ENCODE results near the gene HHATL.

Gene HHATL

DNA sequence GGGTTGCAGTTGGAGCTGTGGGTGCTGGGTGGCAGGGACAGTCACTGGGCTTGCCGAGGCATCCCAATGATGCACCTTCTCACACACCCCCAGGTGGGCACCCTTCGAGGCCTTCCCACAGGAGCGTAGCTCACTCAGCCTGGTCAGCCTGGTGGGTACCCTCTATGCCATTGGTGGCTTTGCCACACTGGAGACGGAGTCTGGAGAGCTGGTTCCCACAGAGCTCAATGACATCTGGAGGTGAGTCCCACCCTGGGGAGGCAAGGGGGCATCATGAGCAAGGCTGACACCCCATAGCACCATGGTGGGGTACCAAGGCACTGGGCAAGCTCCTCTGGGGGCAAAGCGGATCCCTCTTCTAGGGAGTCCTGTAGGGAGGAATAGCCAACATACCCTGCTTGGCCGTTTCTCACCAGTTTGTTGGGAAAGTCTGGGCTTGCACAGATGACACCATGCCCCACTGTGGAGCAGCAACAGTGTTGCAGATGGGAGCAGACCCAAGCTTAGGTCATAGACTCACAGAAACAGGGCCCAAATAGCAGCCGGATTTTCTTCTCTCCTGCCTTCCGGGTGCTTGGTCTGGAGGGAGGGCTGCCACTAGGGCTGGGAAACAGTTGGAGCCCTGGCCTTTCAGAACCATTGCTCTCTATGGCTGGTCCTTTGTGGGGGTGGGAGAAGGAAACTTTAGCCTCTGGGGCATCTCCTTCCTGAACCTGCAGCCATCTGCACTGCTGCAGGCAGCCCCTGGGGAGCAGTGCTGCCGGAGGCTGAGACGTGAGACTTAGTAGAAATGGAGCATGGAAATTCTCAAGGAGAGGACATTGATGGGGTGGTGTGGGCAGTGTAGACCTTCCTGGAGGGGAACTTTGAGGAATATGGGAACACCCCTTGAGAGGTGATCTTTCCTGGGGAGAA is 11.6 kb downstream of the HHATL start:
- H3K4me1 ChIP-seq (ENCODE audit: control insufficient read depth, insufficient read depth, low read length) = peaks cover 2% of the 10 kb centered on the region
- H3K9ac ChIP-seq (ENCODE audit: low read depth, low read length) = no peak overlapping the region
- H3K4me3 ChIP-seq (ENCODE audit: low read depth, low read length) = no peak overlapping the region
- no peaks in the 10 kb centered on the region for H3K36me3 ChIP-seq (ENCODE audit: control insufficient read depth, insufficient read depth, low read length)
- H3K27me3 ChIP-seq (ENCODE audit: control insufficient read depth, insufficient read depth, low read length) = no peaks in the 10 kb centered on the region
- no peaks in the 10 kb centered on the region for H3K9me3 ChIP-seq (ENCODE audit: control insufficient read depth, insufficient read depth, low read length)

DNA sequence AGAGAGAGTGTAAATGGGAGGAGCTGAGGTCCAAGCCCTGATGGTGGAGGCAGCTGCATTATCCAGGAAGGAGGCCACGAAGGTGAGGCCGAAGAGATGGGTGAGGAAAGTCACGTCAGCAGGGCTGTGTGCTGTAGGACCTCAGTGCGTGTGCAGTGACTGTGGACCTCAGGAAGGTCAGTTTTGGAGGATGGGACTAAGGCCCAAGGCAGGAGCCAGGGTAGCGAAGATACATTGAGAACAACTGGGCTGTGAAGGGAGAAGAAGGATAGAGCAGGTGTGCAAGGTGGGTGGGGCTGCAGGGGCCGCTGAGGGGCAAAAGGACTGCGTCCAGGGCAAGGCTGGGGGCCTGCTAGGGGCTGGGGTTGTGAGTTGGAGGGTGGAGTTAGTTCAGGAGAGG is 12.4 kb downstream of the HHATL start:
- H3K27me3 ChIP-seq (ENCODE audit: control insufficient read depth, insufficient read depth, low read length) = no peaks in the 10 kb centered on the region
- no peak overlapping the region for H3K9ac ChIP-seq (ENCODE audit: low read depth, low read length)
- H3K9me3 ChIP-seq (ENCODE audit: control insufficient read depth, insufficient read depth, low read length) = no peaks in the 10 kb centered on the region
- no peaks in the 10 kb centered on the region for H3K36me3 ChIP-seq (ENCODE audit: control insufficient read depth, insufficient read depth, low read length)
- H3K4me1 ChIP-seq (ENCODE audit: control insufficient read depth, insufficient read depth, low read length) = peaks cover 2% of the 10 kb centered on the region
- no peak overlapping the region for H3K4me3 ChIP-seq (ENCODE audit: low read depth, low read length)

DNA sequence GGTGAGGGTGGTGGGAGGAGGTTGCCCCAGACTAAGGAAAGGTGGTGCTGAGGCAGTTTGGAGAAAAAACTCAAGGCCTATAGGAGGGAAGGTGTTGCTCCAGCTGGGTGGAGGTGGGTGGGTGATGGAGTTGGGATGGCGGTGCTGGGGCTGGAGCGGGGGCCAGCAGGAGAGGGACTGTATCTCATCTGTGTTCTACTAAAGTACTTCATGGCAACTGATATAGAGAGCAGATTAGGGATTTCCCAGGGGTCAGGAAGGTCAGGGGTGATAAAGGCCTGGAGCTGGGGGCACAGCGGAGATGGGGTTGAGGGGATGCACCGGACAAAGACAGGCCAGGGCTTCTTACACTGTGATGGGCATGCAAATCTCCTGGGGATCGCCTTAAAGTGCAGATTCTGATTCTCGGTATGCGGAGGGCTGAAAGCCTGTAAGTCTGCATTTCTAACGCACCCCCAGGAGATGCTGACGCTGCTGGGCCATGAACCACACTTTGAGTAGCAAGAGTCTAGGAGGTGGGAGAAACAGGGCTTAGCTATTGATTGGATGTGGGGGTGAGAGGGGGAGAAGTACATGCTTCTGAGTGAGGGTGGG is 13.1 kb downstream of the HHATL start:
- no peak overlapping the region for H3K9ac ChIP-seq (ENCODE audit: low read depth, low read length)
- H3K4me3 ChIP-seq (ENCODE audit: low read depth, low read length) = no peak overlapping the region
- peaks cover 2% of the 10 kb centered on the region for H3K4me1 ChIP-seq (ENCODE audit: control insufficient read depth, insufficient read depth, low read length)
- no peaks in the 10 kb centered on the region for H3K9me3 ChIP-seq (ENCODE audit: control insufficient read depth, insufficient read depth, low read length)
- no peaks in the 10 kb centered on the region for H3K36me3 ChIP-seq (ENCODE audit: control insufficient read depth, insufficient read depth, low read length)
- H3K27me3 ChIP-seq (ENCODE audit: control insufficient read depth, insufficient read depth, low read length) = no peaks in the 10 kb centered on the region

DNA sequence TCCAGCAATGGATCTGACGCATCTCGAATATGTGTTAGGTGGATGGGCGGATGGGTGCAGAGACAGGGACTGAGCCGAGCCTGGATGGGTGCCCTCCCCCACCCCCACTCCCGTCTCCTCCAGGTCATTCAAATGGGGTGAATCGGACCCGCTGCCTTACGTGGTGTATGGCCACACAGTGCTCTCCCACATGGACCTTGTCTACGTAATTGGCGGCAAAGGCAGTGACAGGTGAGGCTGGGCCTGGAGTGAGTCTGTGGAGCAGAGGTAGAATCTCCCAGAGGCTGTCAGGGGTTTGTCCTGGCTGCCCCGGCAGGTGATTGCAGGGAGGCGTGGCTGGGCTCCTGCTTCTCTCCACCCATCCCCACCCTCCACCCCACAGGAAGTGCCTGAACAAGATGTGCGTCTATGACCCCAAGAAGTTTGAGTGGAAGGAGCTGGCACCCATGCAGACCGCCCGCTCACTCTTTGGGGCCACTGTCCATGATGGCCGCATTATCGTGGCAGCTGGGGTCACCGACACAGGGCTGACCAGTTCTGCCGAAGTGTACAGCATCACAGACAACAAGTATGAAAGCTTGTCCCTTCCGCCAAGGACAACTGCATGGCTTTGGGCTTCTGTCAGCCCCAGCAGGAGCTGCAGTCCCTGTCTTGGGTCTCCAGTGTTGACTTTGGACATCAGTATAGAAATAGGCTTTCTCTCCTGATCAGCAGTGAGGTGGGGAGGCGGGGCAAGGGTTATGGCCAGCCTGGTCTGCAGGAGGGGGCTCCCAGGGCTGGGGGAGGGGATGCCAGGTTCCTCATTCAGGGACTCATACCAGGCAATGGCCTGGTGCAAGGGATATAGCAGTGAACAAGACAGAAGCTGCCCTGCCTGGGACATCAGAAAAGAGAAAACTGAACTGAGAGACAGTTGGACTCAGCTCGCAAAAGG is 13.8 kb downstream of the HHATL start:
- Histone ChIP-seq H3K4me1 (ENCODE audit: control insufficient read depth, insufficient read depth, low read length) (peaks cover 2% of the 10 kb centered on the region), H3K9ac (ENCODE audit: low read depth, low read length) (no peak overlapping the region), H3K27me3 (ENCODE audit: control insufficient read depth, insufficient read depth, low read length) (no peaks in the 10 kb centered on the region), H3K9me3 (ENCODE audit: control insufficient read depth, insufficient read depth, low read length) (no peaks in the 10 kb centered on the region), H3K4me3 (ENCODE audit: low read depth, low read length) (no peak overlapping the region), H3K36me3 (ENCODE audit: control insufficient read depth, insufficient read depth, low read length) (no peaks in the 10 kb centered on the region)

DNA sequence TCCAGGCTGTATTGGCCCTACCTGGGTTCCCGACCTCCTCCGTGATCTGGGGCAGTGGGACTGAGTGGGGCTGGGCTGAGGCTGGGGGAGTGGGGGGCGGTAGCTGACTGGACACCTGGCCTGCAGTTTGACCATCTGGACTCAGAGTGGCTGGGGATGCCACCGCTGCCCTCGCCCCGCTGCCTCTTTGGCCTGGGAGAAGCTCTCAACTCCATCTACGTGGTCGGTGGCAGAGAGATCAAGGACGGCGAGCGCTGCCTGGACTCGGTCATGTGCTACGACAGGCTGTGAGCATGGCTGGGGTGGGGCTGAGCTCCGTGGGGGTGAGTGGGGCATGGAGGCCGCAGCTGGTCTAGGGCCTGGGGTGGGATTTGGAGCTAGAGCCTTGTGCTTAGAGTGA is 14.6 kb downstream of the HHATL start:
- Histone ChIP-seq H3K36me3 (ENCODE audit: control insufficient read depth, insufficient read depth, low read length) (no peaks in the 10 kb centered on the region), H3K27me3 (ENCODE audit: control insufficient read depth, insufficient read depth, low read length) (no peaks in the 10 kb centered on the region), H3K9ac (ENCODE audit: low read depth, low read length) (no peak overlapping the region), H3K9me3 (ENCODE audit: control insufficient read depth, insufficient read depth, low read length) (no peaks in the 10 kb centered on the region), H3K4me1 (ENCODE audit: control insufficient read depth, insufficient read depth, low read length) (peaks cover 2% of the 10 kb centered on the region), H3K4me3 (ENCODE audit: low read depth, low read length) (no peak overlapping the region)

DNA sequence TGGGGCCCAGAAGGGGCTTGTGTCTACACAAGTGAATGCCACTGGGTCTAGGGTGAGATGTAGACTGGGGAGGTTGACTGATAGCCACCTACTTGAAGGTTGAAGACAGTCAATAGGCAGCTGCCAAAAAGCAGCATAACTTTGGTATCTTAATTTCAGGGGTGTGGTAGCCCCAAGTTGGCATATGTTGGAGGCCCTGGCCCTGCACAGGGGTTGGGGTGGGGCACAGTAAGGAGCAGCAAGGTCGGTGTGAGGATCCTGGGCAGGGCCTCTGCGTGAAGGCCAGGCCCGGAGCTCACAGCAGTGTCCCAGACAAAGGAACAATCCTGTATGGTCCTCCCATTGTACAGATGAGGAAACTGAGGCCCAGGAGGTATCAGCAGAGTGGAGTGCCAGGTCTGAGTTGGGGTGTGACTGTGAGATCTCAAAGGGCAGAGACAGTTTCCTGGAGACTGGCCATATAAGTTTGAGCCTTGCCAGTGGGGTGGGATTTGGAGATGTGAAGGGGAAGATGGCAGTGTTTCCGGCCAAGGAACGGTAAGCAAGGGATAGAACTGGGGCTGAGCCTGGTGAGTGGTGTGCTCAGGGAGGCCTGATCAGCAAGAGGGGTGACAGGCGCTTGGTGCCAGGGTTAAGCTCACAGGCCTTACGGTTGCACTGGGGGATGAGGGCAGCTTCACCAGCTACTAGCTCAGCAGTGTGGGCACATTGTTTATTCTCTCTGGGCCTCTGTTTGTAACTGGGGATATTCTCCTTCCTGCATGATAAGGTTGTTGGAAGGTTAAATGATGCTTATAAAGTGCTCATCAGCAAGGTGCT is 15.6 kb downstream of the HHATL start:
- Histone ChIP-seq H3K4me1 (ENCODE audit: control insufficient read depth, insufficient read depth, low read length) (peaks cover 2% of the 10 kb centered on the region), H3K9me3 (ENCODE audit: control insufficient read depth, insufficient read depth, low read length) (no peaks in the 10 kb centered on the region), H3K9ac (ENCODE audit: low read depth, low read length) (no peak overlapping the region), H3K4me3 (ENCODE audit: low read depth, low read length) (no peak overlapping the region), H3K27me3 (ENCODE audit: control insufficient read depth, insufficient read depth, low read length) (no peaks in the 10 kb centered on the region), H3K36me3 (ENCODE audit: control insufficient read depth, insufficient read depth, low read length) (no peaks in the 10 kb centered on the region)

DNA sequence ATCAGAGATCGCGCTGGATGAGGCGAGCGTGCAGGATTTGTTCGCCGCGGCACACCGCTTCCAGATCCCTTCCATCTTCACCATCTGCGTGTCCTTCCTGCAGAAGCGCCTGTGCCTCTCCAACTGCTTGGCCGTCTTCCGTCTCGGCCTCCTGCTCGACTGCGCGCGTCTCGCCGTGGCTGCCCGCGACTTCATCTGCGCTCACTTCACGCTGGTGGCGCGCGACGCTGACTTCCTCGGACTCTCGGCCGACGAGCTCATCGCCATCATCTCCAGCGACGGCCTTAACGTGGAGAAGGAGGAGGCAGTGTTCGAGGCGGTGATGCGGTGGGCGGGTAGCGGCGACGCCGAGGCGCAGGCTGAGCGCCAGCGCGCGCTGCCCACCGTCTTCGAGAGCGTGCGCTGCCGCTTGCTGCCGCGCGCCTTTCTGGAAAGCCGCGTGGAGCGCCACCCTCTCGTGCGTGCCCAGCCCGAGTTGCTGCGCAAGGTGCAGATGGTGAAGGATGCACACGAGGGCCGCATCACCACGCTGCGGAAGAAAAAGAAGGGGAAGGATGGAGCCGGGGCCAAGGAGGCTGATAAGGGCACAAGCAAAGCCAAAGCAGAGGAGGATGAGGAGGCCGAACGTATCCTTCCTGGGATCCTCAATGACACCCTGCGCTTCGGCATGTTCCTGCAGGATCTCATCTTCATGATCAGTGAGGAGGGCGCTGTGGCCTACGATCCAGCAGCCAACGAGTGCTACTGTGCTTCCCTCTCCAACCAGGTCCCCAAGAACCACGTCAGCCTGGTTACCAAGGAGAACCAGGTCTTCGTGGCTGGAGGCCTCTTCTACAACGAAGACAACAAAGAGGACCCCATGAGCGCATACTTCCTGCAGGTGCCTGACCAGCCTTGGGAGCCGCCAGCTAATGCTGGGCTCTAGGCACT is 16.4 kb downstream of the HHATL start:
- Histone ChIP-seq H3K4me1 (ENCODE audit: control insufficient read depth, insufficient read depth, low read length) (peaks cover 2% of the 10 kb centered on the region), H3K4me3 (ENCODE audit: low read depth, low read length) (no peak overlapping the region), H3K9me3 (ENCODE audit: control insufficient read depth, insufficient read depth, low read length) (no peaks in the 10 kb centered on the region), H3K27me3 (ENCODE audit: control insufficient read depth, insufficient read depth, low read length) (no peaks in the 10 kb centered on the region), H3K36me3 (ENCODE audit: control insufficient read depth, insufficient read depth, low read length) (no peaks in the 10 kb centered on the region), H3K9ac (ENCODE audit: low read depth, low read length) (no peak overlapping the region)

DNA sequence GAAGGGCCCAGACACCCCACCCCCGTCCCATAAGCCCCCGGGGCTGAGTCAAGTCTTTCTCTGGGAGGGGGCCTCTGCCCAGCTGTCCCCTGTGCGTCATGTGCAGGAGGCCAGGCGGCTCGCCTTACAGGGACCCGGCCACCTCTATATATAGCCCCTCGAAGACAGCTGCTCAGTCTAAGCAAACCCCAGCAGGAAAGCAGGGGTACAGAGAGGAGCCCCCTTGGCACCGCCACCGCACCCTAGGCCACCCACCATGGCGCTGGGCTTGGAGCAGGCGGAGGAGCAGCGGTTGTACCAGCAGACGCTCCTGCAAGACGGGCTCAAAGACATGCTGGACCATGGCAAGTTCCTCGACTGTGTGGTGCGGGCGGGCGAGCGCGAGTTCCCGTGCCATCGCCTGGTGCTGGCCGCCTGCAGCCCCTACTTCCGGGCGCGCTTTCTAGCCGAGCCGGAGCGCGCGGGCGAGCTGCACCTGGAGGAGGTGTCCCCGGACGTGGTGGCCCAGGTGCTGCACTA is 17.2 kb downstream of the HHATL start, which contains the start of gene KLHL40:
Gene KLHL40, plus strand, starts transcription at position 175 of the 519 bp plus-strand sequence. Its CDS starts 82 bp downstream, at position 257.
- H3K27me3 ChIP-seq (ENCODE audit: control insufficient read depth, insufficient read depth, low read length) = no peaks in the 10 kb centered on the region
- no peak within 1 kb of the TSS for H3K4me3 ChIP-seq (ENCODE audit: low read depth, low read length)
- H3K4me1 ChIP-seq (ENCODE audit: control insufficient read depth, insufficient read depth, low read length) = peaks cover 2% of the 10 kb centered on the region
- no peaks in the 10 kb centered on the region for H3K9me3 ChIP-seq (ENCODE audit: control insufficient read depth, insufficient read depth, low read length)
- no peak within 1 kb of the TSS for H3K9ac ChIP-seq (ENCODE audit: low read depth, low read length)
- no peaks in the 10 kb centered on the region for H3K36me3 ChIP-seq (ENCODE audit: control insufficient read depth, insufficient read depth, low read length)

DNA sequence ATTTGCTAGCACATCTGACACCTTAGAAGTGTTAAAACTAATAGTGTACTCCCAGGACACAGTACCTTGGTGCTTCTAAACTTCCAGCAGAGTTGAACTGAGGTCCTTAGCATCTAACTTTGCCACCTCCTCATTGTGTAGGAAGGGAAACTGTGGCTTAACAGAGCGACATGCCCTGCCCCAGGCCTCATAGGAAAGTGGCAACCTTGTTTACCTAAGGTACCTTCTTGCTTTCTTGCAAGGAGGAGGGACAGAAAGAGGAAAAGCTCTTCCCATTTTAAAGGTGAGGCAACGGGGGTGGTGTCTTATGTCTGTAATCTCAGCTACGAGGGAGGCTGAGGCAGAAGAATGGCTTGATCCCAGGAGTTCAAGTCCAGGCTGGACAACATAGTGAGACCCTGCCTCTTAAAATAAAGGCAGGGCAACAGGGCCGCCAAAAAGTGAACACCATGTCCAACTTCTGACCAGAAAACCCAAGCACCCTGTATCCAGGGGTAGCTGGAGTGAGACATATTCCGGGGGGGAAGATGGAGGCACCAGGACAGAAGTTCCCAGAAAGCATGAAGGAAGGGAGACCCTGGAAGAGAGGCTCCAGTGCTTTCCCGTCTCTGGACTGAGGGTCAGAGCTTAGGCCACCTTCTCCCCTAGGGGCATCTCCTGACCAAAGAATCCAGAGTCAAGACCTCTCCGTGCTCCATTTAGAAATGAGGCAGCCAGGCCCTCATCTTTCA is 17.8 kb downstream of the HHATL start:
- H3K36me3 ChIP-seq (ENCODE audit: control insufficient read depth, insufficient read depth, low read length) = no peaks in the 10 kb centered on the region
- no peaks in the 10 kb centered on the region for H3K9me3 ChIP-seq (ENCODE audit: control insufficient read depth, insufficient read depth, low read length)
- H3K4me1 ChIP-seq (ENCODE audit: control insufficient read depth, insufficient read depth, low read length) = peaks cover under 1% of the 10 kb centered on the region
- H3K27me3 ChIP-seq (ENCODE audit: control insufficient read depth, insufficient read depth, low read length) = no peaks in the 10 kb centered on the region
- no peak overlapping the region for H3K4me3 ChIP-seq (ENCODE audit: low read depth, low read length)
- H3K9ac ChIP-seq (ENCODE audit: low read depth, low read length) = no peak overlapping the region
